GM12874 (cell line): Measurements from ENCODE around the gene PHF1.

Source experiments
- CTCF ChIP-seq: IDR thresholded peaks from 2 replicates; pipeline ENCODE4 v1.5.1; 2011; ENCODE audit warnings: low read depth, mild to moderate bottlenecking, control low read depth, low read length, moderate library complexity; ENCODE audit not compliant: insufficient read depth

PHF1 gene

DNA sequence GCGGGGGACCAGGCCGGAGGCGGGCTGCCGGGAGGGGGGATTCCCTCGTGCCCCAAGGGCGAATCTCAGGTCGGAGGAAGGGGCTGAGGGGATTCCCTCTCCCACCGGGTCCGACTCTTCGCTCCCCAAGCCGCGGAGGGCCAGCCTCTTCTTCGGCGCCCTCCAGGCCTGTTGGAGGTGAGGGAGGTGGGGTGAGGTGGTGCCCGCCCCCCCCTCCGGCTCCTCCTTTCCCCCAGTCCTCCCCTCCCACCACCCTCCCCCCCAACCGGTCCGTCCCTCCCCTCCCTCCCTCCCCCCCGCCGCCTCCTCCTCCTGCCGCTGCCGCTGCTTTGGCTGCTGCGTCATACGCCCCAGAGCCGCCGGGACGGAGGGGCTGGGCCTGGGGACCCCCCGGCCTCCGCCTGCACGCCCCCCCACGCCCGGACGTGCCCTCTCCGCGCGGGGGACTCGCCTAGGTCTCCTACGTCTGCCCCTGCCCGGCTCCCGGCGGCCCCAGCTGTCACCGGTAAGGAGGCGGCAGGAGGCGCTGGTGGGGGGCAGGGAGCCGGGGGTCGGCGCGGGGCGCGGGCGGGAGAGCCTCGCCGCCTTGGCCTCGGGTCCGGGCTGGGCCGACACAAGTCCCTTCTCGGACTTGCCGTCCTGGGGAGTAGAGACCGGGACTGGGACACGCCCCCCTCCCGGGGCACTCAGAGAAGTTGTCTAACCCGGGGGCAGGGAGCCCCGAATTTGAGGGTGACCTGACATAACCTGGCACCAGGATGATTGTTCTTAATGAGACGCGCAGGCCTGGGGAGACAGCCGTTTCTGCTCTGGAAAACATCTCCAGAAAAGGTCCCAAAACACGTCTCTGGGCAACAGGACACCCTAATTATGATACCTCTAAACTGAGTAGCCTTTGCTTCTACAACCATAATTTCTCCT lies at the start of gene PHF1:
PHF1 (plus strand) TSS at position 304 of the 921 bp plus-strand sequence. CDS start 1,250 bp downstream, outside the sequence.
- TF ChIP-seq CTCF = no peak

GRCh38 chr6:33367009-33367714 lies 43.7 kb upstream of the PHF1 start:
- TF ChIP-seq CTCF = no peak

GRCh38 chr6:33372526-33373123 lies 38.2 kb upstream of the PHF1 start:
- no peak for TF ChIP-seq CTCF

DNA sequence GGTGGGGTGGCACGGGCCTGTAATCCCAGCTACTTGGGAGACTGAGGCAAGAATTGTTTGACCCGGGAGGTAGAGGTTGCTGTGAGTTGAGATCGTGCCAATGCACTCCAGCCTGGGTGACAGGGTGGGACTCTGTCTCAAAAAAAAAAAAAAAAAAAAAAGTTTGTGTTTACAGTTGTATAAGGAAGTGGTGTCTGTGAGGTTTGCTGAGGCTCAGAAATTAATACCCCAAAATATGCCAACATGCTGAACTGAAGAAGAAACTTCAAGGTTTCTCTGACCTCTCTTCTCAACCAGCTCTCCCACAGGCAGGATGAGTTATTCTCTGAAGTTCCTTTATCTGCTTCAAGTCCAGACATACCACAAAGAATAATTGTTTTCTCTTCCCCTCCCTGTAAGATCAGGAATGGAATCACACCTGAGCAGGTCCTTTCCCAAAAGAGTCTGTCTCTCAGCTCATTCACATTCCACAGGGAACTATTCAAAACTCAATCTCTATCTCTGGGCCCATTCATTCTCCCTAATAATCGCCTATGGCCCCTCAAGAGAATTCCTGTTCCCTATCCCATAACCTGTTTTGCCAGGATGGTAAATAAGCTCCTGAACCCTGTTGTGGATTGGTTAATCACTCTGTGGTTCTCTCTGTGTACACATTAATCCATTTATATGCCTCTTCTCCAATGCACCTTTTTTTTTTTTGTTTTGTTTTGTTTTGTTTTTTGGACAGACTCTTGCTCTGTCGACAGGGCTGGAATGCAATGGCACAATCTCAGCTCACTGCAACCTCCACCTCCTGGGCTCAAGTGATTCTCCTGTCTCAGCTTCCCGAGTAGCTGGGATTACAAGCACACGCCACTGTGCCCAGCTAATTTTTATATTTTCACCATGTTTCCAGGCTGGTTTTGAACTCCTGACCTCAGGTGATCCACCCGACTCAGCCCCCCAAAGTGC lies 36.6 kb upstream of the PHF1 start:
- TF ChIP-seq CTCF = no peak

DNA sequence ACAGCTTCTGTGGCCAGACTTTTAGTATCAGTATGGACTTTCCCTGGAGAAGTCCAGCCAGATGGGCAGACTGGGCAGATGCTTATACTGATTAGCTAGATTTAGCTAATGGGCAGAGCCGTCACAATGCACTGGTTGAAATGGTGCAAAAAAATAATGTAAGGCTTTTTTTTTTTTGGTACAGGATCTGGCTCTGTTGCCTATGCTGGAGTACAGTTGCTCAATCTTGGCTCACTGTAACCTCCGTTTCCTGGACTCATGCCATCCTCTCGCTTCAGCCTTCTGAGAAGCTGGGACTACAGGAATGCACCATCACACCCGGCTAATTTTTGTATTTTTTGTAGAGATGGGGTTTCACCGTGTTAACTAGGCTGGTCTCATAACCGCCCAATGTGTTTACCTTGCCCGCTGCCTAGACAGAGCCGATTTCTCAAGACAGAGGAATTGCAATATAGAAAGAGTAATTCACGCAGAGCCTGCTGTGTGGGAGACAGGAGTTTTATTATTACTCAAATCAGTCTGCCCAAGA lies 35.6 kb upstream of the PHF1 start:
- no peak for TF ChIP-seq CTCF

- no peak for TF ChIP-seq CTCF
Measured at GRCh38 chr6:33377171-33377570, 33.6 kb upstream of the PHF1 start.
